ENCODE results near the gene PLXDC2.

DNA sequence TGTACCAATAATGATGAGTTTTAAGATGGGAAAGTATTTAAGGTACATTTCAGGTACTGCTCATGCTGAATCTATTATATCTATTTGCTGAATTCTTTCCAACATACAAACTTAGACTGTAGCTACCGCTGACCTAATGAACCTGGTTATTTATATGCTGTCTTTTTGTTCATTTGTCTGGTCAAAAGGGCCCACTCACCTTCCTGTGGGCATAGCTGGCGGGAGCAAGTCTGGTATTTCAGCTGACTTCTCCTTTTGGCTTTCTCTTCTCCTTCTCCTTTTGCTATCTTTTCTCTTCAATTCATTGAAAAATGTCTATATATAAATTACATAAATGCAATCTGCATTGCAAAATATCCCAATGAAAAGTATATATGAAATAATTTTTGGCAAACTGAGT, 9.5 kb downstream of the PLXDC2 start:
- no peak for TF ChIP-seq EZH2phosphoT487 (IDR thresholded peaks at IDR 0.05; ENCODE audit: borderline replicate concordance, low read length)
- TF ChIP-seq, protein P1, sequence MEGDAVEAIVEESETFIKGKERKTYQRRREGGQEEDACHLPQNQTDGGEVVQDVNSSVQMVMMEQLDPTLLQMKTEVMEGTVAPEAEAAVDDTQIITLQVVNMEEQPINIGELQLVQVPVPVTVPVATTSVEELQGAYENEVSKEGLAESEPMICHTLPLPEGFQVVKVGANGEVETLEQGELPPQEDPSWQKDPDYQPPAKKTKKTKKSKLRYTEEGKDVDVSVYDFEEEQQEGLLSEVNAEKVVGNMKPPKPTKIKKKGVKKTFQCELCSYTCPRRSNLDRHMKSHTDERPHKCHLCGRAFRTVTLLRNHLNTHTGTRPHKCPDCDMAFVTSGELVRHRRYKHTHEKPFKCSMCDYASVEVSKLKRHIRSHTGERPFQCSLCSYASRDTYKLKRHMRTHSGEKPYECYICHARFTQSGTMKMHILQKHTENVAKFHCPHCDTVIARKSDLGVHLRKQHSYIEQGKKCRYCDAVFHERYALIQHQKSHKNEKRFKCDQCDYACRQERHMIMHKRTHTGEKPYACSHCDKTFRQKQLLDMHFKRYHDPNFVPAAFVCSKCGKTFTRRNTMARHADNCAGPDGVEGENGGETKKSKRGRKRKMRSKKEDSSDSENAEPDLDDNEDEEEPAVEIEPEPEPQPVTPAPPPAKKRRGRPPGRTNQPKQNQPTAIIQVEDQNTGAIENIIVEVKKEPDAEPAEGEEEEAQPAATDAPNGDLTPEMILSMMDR (IDR thresholded peaks at IDR 0.05; ENCODE audit: low read depth, low read length, poor library complexity, severe bottlenecking), result no peak
